GM21526 (cell line): ENCODE results near the gene SNCAIP.

Experiments
- ATAC-seq: cut with Tn5 transposase; IDR thresholded peaks from one replicate; pipeline ENCODE4 v1.9.1; 2021; ENCODE audit warnings: moderate library complexity; ENCODE audit not compliant: unreplicated experiment, low FRiP score

Gene SNCAIP

DNA sequence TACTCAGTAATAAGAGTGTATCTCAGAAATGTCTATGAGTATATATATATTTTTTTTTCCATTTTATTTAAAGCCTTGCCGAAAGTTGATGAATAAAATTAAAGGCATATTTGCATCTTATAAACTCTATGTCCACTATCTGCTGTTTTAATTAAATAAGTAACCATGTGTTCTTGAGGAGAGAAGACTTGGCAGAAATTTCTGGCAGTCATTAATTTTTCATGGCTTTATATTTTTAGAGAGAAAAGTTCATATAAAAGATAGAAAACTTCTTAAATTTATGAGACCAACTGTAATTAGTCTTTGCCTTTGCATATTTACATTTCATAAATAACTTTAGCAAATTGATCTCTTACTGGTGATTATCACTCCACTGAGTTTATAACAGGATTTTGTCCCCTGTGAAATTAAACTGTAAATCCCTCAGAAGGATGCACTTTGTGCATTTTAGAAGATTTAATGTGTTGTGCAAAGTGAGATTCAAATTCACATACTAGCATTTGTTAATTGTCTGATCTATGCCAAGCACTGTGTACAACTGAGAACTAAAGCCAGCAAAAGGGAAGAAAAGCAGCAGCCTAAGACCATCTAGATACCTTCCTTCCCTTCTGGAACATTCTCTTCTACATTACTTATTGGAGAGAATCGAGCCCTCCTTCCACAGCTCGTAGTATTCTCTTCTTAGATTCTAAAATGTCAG, 108.7 kb downstream of the SNCAIP start:
- no peak for ATAC-seq

DNA sequence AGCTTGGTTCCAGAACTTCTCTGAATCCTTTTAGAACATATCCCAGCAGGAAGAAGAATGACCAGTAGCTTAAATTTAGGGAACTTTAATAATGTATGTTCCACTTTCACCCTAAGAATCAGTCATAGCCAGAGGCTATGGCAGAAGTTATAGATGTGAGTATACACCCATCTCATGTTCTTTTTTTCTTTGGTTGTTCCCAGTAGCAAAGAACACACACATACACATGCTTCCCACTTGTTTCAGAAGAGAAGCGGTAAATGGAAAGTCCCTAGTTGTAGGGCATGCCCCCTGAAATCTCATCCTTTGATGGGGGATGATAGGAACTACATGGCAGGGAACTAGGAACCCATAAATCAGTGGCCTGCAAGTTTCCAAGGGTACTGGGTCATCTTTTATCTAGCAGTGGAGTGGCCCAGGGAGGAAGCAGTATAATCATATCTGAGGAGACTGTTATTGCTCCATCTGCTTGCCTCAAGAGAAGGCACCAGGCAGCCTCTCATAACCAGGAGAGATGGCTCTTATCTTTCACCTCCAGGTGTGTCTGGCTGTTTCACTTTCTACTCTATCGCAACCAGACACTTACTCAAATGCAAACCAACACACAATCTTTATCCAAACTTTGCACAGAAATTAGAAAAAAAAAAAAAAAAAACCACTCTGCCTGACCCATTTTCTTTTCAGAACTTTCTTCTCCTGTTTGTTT, 109.5 kb downstream of the SNCAIP start:
- ATAC-seq, result peak; percentile 94

DNA sequence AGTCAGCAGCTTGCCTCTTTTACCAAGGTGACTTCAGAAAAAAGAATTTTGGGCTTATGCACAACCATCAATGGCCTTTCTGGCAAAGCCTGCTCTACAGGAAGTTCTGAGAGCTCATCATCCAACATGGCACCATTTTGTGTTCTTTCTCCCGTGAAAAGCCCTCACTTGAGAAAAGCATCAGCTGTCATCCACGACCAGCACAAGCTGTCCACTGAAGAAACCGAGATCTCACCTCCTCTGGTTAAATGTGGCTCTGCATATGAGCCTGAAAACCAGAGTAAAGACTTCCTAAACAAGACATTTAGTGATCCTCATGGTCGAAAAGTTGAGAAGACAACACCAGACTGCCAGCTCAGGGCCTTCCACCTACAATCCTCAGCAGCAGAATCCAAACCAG, 111.2 kb downstream of the SNCAIP start:
- no peak for ATAC-seq

DNA sequence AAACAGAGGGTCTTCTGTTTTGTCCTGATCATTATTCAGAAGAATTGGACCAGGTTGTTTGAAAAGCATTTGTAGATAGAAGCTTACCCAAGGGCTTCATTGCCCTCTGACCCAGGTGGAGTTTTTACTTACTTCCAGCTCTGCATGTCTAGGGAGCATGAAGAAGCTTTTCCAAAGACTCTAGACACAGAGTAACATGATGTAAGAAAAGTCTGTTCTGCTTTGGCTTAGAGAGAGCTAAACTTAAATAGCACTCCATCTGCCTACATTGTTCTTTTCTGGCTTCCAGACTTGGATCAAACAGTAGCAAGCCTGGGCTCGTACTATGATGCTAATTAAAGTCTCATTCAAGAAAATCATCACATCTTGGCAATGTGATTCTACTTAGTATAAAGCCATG, 112.1 kb downstream of the SNCAIP start:
- no peak for ATAC-seq

DNA sequence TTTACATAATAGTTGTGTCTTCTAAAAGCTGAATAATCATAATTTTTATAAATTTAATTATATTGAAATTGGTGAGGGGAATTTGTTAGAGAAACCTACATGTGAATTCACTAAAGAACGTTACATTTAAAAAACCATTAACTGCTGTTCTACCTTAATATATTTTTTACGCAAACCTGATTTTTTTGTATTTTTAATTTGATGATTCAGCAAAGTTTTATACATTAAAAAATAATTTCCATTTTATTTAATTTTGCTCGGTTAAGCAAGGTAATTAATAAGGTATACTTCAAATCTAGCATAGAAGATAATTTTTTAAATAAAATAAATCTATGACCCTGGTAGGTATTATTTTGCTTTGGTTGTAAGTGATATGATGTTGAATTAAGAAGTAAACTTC, 114.3 kb downstream of the SNCAIP start:
- no peak for ATAC-seq

DNA sequence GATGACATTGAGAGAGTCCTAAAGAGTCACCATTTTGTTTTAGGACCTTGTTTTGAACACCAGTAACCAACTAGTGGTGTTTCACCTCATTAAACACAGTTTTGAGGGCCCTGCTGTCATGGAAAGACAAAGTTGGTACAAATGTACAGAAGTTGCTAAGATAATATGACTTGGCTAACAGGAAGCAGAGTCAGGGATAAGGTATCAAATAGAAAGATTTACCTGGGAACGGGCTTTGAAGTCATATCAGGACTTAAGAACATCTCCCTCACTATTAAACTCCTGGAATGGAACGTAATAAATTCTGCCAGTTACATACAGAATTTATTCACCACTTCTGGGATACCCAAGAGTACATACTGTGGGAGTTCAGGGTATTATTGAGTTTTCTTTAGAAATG, 115.6 kb downstream of the SNCAIP start:
- ATAC-seq, result no peak

DNA sequence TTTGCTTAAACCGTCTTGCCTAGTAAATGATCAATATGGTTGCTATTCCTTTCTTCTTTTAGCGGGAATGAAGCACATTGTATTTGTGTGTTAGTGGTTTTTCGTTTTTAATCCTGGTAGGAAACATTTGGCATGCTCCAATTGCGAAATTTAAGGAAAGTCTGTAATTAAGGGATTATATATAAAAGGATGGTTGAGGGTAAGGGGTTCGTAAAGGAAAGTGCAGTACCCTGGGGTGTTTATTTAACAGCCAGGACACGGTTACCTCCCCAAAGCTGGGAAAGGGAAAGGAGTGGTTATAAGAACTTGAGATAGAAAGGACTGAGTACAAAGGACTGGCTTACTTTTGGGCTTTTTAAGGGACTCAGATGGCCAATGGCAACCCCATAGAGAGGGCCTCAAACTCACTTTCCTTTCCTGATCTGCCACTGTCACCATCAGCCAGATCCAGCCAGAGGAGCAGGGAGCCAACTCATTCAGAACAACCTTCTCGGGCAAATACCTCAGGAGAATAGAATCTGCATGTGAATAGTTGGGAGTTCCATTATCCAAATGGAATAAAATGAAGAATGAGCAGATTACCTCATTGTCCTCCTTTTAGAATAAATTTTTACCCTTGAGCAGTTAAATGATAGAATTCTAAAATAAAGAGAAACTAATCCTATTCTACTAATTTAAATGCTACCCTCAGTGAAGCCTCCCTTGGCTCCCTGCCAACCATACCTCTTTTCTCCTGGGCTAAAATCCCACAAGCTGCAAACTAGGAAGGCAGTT, 117.7 kb downstream of the SNCAIP start:
- no peak for ATAC-seq

DNA sequence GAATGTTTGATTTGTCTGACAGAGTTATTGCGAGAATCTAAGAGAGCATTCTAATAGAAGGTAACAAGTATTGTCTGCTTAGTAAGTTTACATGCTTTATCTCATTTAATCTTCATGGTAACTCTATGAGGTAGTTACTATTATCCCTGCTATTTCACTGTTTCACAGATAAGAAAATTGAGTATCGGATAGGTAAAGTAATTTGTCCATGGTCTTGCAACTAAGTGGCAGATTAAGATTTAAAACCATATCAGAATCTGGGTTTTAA, 118.2 kb downstream of the SNCAIP start:
- ATAC-seq, result no peak

DNA sequence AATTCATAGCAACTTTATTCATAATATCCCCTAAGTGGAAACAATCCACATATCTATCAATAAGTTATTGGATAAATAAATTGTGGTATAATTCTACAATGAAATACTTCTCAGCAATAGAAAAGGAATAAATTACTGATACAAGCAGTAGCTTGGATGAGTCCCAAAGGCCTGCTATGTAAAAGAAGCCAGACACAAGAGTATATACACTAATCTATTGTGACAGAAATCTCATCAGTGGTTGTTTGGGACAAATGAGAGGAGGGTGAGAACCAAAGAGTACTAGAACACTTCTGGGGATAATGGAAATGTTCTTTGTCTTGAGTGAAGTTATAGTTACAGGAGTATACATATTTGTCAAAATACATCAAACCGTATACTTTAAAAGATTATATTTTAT, 119.3 kb downstream of the SNCAIP start:
- ATAC-seq, result no peak

DNA sequence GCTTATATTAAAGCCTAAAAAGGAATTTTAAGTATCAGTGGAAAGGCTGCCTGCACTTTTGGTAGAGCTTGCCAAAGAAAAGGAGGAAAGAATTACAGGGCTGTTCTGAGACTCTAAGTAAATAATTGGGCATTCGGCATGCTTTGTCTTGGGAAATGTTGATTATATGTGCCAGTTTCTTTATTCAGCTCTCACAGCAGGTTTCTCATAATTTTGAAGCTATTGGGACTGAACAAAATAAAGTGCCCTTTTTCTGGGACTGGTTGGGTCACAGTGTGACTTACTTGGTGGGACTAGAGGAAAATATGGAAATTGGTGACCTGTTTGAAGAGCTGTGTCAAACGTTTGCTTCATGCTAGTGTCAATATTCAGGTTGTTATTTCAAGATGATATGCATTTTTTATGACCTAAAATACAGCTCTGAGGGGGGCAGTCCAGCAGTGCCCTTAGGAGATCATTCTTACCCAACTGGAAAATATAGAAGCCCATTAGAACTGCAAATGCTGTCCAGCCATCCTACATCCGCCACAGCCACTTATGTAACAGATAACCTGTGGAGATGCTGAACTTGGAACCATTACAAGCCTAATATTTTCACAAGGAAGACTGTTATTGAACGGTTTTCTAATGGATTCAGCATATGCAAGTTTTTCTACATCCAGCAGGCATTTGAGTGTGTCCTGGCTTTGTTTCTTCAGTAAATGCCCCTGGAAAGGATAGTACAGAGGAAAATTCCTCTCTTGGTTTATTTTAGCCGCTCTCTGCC, 122.4 kb downstream of the SNCAIP start:
- ATAC-seq, result no peak

DNA sequence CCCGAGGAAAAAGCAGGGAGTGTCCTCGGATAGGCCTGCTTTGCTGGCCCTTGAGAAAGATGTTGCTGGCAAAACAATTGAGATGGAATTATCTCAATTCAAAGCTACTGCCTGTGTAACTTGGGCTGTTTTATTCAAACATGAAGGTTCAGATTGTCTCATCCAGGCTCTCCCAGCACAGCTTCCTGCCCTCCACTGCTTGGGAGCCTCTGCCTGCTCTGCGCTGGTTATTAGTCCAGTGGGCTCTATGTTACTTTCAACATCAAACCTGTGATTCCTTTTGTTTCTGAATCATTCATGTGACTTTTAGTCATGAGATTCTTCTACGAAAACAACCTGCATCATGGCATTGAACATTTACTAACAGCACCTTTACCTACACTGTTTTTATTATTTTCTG, 123.2 kb downstream of the SNCAIP start:
- ATAC-seq, result no peak

DNA sequence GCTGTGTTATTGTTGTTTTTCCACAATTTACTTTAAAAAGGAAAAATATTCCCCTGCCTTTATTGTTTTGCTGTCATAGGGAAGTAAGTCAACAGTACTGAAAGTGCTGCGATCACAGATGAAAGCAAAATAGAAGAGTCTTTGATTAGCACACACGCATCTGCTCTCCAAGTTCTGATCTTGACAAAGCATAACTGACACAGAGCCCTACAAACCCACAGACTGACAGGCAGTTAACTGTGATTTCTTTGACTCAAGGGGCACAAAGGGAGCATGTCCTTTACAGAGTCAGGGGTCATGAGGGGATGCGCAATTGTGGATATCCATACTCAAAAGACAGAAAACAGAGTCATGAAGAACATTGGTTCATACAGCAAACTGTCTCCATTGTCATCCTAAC, 123.7 kb downstream of the SNCAIP start:
- ATAC-seq, result no peak

DNA sequence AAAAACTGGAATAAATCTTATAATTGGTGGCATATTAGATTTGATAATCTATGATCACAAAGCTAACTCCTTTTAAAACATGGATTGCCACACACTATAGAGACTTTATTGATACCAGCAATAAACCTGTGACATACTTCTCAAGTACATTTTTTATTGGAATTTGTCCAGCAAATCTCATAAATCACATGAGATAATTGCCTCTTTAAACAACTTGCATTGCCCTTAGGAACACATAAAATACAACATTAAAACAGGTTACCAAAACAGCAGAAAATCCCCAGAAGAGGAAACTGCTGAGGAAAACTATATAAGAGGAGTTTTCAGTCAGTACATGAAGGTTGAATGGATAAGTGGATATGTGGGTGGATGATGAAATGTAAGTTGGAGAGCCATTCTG, 124.6 kb downstream of the SNCAIP start:
- no peak for ATAC-seq

DNA sequence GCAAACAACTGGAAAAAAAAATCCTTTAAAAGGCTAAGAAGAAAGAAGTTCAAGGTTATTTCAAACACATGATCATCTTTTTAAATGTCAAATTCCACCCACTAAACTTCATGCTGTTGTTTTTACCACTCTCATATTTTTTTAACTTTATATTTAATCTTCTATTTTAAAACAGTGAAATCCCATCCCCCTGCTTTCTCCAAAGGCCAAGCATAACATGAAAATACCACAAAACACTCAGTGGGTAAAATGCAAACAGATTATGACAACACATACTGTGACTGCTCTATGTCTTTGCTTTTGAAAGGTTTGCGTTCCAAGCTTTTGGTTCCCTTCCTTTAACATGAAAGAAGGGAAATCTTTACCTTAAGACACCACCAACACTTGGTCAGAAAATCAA, 127.6 kb downstream of the SNCAIP start:
- no peak for ATAC-seq

DNA sequence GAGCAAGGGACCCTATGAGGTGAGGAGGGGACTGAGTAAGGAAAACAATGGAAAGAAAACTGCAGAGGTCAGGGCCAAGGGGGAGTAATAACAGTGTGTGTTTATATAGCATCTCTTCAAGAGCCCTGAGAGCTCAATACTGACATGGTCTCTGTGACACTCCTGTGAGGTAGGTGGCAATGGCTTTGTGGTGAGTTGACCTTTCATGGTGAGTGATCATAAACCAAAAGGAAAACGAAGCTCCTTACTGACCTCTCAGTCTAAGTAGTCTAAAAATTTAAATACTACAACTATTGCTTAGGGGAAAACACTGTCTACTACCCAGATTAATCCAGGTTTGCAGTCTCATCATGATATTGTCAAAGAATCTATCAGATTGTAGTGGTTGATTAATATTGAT, 130.9 kb downstream of the SNCAIP start:
- ATAC-seq, result no peak

DNA sequence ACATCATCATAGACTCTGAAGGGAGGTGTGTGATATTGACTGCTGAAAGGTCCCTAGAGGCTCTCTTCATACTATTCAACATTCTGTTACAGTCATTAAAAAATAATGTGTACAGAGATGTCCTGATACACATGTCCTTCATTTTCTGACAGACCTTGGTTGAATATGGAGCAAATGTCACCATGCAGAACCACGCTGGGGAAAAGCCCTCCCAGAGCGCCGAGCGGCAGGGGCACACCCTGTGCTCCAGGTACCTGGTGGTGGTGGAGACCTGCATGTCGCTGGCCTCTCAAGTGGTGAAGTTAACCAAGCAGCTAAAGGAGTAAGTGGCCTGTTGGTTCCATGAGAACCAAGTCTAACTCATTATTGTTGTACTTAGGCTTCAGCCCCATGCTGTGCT, 132.4 kb downstream of the SNCAIP start:
- ATAC-seq, result no peak

DNA sequence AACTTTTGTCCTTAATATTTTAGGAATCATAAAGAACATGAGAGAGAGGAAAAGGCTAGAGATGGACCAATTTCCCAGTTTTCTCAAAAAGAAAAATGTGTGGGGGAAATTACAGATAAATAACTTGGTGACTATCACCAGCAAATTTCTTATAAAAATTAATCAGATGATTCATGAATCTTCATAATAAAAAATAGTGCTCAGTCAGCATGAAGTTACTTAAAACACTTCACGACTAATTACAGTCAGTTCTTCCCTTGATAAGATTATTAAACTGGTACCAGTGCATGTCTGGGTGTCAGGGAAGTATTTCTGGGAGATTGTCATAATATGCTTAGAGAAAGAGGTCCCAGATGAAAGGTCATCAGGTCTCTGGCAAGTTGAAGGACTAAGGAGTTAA, 133.0 kb downstream of the SNCAIP start:
- no peak for ATAC-seq

DNA sequence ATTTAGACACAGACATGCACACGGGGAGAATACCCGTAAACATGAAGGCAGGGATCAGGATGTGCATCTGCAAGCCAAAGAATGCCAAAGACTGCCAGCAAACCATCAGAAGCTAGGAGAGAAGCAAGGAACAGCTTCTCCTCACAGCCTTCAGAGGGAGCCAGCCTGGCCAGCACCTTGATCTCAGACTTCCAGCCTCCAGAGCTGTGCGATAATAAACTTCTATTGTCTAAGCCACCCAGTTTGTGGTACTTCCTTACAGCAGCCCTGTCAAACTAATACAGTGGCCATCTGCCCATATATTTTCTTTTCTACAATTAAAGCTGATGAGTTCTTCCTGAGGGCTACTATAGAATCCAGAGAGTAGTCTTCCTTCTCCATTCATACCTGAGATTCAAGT, 135.0 kb downstream of the SNCAIP start:
- ATAC-seq, result no peak

DNA sequence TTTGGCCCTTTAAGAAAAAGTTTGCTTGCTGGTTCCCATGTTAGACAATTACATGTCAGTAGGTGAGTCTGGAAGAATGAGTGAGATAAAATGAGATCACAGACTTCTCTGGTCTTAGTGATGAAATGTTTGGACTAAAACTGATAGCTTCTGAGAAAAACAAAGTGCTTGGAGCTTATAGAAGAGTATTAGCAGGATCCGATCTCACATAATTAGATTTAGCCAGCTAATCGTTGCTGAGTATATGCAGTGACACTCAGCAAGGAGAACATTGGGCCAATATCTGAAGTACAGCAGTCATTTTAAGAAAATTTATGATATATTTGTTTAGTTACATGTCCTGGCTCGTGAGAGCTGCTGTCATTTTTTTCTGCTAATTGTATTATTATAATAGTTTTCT, 135.8 kb downstream of the SNCAIP start:
- no peak for ATAC-seq

DNA sequence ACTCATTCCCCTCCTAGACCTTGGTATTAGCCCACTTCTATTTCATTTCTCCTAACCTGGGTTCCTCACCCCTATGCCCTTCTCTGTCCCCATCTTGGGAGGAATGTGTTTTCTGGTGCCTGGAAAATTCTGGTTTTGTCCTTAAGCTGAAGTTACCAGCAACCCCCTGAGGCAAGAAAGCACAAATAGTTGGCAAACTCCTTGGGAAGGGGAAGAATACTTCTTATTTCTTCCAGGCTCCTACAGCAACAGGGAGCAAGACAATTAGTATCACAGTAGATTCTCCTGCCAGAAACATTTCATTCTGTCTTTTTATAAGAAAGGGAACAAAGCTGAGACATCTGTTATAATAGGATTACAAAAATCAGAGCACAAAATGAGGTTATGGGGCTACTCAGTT, 142.5 kb downstream of the SNCAIP start:
- no peak for ATAC-seq

DNA sequence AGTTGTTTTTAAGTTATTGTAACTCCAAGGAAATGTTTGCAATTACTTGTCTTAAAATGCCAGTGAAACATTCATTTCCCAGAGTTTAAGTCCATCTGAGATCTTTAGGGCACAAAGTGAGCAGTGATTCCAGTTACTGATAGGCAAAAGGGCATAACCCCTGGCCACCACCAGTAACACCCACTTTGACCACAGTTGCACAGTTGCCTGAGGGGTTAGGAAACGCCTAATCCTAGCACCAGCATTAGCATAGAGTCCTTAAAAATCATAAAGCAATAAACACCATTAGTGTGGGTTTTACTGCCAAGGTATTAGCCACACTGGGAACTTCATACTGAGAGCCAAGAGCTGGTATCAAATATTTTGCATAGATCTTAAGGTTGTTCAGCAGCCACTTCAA, 143.9 kb downstream of the SNCAIP start:
- no peak for ATAC-seq
